NAMALWA (cell line): ENCODE measurements around the gene PRKG1.
"Not testable (repeated sequence)": the region's sequence is repeated elsewhere in the genome, so short reads cannot be mapped to it uniquely, and the experiment has no call there.

Experiments used
- DNase-seq: peaks from one replicate; pipeline ENCODE4 v3.0.0-alpha.2; 2015; ENCODE audit warnings: low spot score

The PRKG1 gene

GRCh38 chr10:51377932-51378599 is 303.8 kb downstream of the PRKG1 start:
- no peak for DNase-seq

- DNase-seq, result no peak
Observed at GRCh38 chr10:51382181-51382580, 307.9 kb downstream of the PRKG1 start.

DNA sequence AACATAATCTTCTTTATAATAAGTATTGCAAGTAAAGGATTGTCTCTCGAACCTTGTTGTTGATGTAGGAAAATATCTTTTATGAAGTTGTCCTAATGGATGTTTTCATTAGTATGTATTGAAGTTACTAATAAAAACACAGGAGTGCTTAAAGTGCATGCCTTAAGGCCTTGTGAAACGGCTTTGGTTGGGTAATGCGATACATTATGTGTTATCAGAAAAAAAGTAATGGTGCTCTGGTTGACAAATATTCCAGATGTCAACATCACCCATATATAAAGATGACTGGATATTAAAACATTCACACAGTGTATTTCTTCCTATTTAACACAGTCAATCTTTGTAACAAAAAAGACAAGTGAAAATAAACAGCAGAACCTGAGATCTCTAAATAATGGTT is 310.7 kb downstream of the PRKG1 start:
- DNase-seq, result no peak

GRCh38 chr10:51386248-51386885 is 312.1 kb downstream of the PRKG1 start:
- DNase-seq, result no peak

GRCh38 chr10:51389415-51390321 is 315.4 kb downstream of the PRKG1 start:
- DNase-seq, result peak; percentile 67

- DNase-seq, result not testable (repeated sequence)
Observed at GRCh38 chr10:51393006-51393405, 318.7 kb downstream of the PRKG1 start.

GRCh38 chr10:51394039-51394438 is 319.8 kb downstream of the PRKG1 start:
- no peak for DNase-seq

DNA sequence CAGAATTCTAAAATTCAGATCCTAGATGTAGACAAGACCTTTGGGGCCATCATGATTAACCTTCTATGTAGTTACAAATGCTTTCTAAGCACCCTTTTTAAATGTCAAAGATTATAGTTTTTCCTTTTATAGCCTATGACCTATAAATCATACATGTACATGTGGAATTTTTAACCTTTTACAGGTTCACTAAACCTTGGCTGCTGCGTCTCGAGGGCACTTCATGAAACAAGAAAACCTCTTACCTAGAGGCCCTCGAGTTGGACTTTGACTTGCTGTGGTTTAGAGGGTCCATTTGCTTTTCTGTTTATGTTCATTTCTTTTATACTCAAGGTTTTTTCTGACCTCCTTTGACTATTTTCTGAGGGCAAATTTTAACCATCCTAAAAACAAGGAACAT is 323.0 kb downstream of the PRKG1 start:
- DNase-seq, result no peak

- DNase-seq, result no peak
Observed at GRCh38 chr10:51397695-51398094, 323.4 kb downstream of the PRKG1 start.

DNA sequence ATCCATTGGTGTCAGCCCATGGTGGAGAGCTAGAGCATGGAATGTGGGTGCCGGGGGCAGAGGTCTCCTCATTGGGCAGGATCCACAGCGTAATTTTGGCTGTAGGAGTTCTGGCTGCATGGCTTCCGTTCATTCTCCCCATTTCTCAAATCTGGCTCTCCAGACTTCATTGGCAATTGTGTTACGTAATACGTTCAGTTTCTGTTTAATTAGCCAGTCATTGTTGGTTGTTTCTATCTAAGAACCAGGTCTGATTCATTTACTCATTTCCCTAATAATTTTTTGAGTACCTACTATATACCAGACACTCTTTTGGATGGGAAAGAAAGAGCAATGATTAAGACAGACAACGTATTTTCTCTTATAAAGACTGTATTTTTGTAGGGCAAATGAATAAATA is 325.6 kb downstream of the PRKG1 start:
- DNase-seq, result no peak

- DNase-seq, result no peak
Observed at GRCh38 chr10:51400392-51401096, 326.3 kb downstream of the PRKG1 start.

DNA sequence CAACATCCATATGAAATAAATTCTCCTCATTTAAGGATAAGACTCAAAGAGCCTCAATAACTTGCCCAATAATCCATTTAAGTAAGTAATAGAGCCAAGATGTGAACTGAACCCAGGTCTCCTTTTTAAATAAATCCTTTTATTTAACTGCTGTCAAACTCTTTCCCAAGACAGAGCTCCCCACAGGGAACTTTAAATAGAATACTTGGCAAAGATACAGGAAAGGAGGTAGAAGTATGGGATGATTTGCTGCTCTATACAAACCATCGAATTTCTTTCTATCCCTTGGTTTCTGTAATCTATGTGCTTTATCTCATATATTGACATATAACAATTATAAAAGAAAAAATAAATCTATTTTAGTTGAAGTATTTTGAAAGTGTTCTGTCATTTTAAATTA is 329.2 kb downstream of the PRKG1 start:
- no peak for DNase-seq

DNA sequence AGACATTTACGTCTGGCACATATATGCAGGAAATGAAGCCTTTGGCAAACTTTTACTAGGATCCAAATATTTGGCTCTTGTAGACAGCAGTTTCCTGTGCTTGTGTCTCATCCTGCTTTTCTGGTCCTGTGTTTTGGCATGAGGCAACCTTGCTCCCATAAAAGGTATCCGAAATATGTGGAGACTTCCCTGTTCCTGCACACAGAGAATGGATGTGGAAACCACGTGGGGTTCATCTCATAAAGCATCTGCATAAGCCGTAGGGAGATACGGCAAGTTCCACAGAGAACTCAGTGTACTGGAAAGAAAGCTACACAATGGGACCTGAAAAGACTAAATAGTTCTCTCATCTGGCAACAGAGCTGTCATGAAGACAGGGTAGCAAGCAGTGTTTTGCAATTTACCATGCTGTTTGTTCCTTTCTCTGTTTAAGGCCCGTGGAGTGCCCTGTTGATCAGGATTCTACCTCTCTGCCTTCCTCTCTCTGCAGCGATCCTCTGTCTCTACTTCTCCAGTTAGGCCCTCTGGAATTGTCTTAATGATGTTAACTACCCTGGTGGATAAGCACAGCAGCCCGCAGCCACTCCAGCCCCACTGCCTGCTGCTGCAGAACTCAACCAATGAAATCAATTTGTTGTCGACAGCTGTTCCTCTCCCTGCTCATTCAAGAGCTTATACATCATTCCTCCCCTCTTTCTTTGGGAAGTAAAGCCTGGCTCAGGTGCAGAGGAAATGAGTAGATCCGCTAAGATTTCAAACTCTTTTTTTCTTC is 331.5 kb downstream of the PRKG1 start:
- no peak for DNase-seq

- DNase-seq, result no peak
Observed at GRCh38 chr10:51406581-51406980, 332.3 kb downstream of the PRKG1 start.

- DNase-seq, result no peak
Observed at GRCh38 chr10:51416494-51416893, 342.2 kb downstream of the PRKG1 start.

- no peak for DNase-seq
Observed at GRCh38 chr10:51419196-51420093, 345.2 kb downstream of the PRKG1 start.

- DNase-seq, result no peak
Observed at GRCh38 chr10:51421853-51422252, 347.6 kb downstream of the PRKG1 start.

GRCh38 chr10:51422311-51423120 is 348.2 kb downstream of the PRKG1 start:
- DNase-seq, result peak; percentile 63

DNA sequence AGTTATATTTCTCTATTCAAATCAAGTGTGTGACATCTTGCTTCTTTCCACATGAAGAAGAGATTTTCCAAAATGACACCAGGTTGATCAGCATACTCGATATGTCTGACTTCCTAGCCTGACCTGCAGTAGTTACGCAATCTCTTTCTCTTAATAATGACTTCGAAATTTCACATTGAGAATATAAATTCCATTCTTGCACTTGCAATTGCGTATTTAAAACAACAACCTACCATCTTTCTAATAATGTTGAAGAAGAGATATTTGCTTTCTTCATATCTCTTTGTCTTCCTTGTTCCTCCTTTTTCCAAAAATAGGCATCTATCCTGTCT is 348.8 kb downstream of the PRKG1 start:
- DNase-seq, result no peak

GRCh38 chr10:51425431-51425830 is 351.1 kb downstream of the PRKG1 start:
- no peak for DNase-seq
